Activated CD4-positive, alpha-beta T cell treated with anti-CD3 and anti-CD28 coated beads, Interleukin-2, amount 50 U/mL, for 4 hours (primary cell): ENCODE measurements around the gene CTNNBL1.

Experiments used
- DNase-seq, 2 experiments: peaks; one replicate each; pipeline ENCODE4 v3.0.0-alpha.2; 2020

CTNNBL1 gene

DNA sequence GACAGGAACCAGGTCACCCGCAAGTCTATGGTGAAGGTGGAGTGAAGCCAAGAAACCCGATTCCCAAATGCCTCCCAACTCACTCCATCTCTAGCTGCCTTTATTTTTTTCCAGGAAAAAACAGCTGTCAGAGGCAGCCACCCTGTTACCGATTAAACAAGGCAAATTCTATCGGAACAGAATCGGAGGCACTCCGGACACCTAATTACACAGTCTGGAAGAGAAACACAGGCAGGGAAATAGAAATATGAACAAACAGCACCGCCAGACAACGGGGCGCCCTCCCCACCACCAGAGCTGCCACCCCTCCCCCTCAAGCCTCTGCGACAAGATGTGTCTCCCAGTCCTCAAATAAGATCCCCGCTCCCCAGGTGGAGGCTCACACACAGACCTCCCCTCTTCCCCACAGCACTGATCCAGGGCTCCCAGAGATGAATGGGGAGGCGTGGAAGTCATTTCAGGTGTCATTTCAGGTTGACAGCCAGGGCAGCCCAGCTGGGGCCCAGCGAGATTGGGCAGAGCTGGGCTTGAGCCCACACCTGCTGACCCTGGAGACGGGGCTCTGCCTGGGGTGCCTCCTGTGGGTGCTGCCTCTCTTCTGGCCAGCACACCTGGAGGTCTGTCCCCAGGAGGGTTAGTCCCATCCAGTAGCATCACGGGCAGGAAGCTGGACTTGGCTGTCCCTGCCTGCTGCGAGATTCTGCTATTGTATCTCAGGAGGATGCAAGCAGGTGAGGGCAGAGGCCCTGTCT is 189.3 kb downstream of the CTNNBL1 start:
- DNase-seq, result no peak

DNA sequence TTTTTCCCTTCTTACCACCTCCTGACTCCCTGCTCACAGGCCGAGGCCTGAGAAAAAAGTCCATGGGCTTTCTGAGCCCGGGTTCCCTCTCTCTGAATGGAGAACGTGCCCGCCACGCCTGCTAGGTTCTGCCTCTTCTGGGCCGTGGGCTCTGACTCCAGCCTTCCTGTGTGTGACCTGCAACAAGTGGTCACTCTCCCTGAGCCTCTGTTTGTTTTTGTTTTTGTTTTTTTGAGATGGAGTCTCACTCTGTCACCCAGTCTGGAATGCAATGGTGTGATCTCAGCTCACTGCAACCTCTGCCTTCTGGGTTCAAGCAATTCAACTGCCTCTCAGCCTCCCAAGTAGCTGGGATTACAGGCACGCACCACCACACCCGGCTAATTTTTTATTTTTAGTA is 191.2 kb downstream of the CTNNBL1 start:
- DNase-seq, result no peak

DNA sequence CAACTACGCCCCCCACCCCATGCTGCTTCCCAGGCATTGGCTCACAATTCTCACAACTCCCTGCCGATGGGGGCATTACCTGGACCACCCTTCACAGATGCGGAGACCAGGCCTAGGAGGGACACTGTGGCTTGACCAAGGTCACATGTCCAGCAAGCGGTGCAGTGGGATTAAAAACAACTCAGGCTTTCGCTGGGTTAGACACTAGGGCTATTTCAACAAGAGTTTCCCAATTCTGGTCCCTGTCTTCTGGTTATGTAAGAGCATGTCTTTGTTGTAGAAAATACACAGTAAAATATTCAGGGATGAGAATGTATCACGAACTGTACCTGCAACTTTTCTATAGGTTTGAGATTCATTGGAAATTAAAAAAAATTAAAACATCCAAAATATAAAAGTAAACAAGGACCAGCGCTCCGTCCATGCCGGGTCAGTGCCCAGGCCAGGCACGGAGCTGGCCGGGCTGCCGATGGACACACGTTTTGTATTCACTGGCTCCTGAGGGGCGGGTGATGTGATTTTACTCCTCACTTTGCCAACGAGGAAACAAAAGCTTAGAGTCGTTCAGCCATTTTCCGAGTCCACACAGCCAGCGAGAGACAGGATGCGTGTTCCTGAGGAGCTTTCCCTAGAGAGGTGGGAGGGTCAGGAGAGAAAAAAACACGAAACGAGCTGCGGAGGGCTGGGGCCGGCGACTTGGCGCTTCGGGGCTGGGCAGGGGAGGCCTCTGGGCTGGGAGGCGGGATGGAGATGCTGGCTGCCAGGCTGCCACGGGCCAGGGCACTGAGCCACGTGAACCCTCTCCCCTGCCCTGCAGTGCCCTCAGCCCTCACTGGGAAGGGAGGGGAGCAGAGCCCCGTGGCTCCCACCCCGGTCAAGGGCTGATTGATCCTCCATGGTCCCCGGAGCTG is 192.0 kb downstream of the CTNNBL1 start:
- no peak for DNase-seq

DNA sequence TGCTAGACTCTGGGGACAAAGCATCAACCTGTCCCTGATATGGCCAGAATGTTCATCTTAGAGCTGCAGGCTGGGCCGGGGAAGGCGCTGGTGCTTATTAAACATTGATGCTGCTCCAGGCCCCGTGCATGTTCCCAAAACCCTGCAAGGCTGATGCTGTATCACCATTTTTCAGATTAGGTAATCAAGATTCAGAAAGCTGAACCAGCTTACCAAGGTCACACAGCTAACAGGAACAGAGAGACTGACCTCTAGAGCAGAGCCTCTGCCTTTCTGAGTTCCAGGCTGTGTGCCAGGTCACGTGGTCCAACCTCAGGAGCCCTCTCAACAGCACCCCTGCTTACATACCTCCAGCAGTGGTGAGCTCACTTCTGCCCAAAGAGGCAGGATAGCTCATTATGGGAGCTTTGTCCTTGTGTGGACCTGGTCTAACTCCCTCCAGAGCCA is 193.0 kb downstream of the CTNNBL1 start:
- DNase-seq, result no peak

DNA sequence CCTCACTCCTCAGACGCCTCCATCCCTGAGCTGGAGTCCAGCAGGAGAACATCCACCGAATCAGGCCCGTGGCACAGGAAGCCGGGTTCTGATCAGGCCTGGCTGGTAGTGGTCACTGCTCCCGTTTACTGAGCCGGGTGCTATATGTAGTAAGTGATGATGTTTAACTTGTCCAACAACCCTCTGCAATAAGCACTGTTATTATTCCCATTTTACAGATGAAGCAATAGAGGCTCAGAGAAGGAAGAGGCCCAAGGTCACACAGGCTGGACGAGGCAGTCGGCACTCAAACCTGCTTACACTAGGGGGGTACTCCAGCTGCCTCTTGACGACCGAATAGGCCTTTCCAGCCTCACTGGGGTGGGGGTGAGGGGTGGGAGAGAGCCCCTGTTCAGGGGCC is 194.8 kb downstream of the CTNNBL1 start:
- DNase-seq, result no peak

DNA sequence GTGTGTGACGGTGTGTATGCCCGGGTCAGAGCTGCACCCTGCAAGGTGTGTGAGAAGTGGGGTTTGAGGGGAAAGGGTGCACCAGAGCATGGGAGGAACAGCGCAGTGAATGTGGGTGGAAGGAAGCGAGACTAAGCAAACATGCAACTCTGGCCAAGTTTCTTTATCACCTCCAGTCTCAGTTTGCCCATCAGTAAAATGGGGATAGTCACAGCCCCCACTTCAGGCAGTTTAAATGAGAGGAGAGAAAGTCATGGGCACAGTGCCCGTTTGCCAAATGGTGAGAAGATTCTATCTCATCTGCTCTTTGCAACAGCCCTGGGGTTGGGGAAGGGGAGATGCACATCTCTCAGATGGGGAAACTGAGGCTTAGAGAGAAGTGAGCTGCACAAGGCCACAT is 196.3 kb downstream of the CTNNBL1 start:
- no peak for DNase-seq

DNA sequence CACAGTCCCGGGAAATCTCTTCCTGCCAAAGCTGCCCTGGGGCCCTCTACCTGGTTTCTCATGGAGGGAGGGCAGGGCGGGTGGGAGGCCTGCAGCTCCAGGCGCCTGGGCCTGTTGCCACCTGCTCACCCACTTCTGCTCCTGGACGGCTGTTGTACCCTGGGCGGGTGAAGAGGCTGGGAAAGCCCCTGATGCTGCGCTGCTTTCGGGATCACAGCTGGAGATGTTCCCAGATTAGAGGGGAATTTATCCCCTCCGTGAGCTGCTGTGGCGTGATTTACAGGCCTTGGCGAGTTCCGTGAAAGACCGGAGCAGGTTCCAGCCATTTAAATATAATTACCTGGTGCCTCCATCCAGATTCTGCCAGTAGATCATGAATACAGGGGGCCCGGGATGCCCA is 196.8 kb downstream of the CTNNBL1 start:
- no peak for DNase-seq

DNA sequence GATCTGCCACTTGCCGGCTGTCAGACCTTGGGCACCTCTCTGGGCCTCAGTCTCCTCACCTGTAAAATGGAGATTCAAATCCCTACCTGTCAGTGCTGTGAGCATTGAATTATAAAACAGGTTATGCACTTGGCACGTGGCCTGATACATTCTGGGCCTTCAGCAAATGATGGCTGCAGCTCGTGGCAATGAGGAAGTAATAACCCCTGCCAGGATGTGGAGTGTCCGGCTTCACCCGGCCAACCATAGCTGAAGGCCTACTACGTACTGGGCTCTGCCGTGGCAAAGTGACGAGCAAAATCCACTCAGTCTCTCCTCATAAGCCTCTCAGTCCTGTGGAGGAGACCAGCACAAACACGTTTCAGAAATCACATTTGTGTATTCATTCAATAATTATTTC is 198.2 kb downstream of the CTNNBL1 start:
- DNase-seq, result no peak

DNA sequence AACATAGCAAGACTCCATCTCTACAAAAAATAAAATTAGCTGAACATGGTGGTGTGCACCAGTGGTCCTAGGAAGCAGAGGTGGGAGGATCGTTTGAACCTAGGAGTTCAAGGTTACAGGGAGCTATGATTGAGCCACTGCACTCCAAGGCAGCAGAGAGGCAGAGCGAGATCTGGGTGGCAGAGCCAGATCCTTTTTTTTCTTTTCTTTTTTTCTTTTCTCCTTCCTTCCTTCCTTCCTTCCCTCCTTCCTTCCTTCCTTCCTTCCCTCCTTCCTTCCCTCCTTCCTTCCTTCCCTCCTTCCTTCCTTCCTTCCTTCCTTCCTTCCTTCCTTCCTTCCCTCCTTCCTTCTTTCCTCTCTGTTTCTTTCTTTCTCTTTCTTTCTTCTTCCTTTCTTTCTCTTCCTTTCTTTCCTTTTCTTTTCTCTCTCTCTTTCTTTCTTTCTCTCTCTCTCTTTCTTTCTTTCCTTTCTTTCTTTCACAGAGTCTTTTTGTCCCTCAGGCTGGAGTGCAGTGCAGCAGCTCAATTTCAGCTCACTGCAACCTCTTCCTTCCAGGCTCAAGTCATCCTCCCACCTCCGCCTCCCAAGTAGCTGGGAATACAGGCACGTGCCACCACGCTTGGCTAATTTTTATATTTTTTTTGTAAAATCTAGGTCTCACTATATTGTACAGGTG is 199.9 kb downstream of the CTNNBL1 start:
- no peak for DNase-seq

DNA sequence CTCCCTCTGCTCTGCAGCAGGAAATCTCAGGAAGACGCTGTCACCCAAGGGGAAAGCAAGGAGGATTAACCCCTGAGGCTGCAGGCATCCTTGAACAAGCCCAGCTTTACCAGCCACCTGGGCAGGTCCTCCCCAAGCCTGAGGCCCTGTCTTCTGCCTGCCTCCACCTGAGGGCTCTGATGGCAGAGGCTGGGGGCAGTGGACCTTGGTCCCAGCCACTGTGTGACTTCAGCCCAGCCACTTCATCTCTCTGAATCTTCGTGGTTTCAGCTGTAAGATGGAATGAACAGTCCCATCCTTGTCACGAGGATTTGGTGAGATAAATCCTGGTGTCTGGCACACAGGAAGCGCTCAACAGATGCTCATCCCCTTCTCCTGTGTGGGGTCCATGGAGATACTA is 200.6 kb downstream of the CTNNBL1 start:
- DNase-seq, result no peak

DNA sequence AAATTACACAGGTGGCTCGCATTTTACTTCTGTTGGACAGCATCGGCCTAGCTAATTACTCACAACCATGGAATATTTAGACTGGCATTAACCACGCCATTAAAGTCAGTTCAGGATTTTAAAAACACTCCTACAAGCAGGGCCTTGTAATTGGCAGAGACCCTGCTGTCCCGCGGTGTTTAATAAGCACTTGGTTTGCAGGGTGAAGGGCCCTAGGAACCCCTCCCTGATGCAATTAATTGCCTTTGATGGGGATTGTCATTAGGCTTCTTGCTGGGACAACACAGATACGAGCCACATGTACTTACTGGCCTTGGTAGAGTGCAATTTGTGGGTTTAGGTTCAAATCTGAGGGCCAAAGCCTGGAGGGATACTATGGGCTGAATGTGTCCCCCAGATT is 201.3 kb downstream of the CTNNBL1 start:
- DNase-seq, result no peak

DNA sequence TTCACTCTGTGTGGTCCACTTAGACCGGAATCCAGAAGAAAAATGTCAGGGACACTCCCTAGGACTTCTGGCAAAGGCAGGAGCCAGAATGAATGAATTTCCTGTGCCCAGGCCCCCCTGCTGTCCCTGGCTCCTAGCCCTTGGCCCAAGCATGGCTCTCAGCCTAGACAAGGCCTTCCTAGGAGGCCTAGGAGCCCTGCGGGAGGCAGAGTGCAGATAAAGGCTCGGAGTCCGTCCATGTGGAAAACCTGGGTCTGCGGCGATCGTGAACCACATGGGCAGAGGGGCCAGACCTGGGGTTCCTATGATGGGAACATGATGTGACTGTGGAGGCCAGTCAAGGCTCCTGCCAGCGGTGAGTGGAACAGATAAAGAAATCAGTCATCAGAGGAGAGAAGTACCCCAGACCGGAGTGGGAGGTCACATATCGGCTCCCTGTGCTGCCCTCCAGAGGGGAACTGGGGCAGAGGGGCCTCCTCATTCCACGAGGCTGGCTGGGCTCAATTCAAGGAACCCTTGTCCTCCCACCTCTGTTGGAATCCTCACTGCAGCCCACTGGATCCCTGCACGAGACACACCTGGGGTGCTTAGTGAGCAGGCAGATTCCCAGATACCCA is 203.2 kb downstream of the CTNNBL1 start:
- DNase-seq, result no peak

DNA sequence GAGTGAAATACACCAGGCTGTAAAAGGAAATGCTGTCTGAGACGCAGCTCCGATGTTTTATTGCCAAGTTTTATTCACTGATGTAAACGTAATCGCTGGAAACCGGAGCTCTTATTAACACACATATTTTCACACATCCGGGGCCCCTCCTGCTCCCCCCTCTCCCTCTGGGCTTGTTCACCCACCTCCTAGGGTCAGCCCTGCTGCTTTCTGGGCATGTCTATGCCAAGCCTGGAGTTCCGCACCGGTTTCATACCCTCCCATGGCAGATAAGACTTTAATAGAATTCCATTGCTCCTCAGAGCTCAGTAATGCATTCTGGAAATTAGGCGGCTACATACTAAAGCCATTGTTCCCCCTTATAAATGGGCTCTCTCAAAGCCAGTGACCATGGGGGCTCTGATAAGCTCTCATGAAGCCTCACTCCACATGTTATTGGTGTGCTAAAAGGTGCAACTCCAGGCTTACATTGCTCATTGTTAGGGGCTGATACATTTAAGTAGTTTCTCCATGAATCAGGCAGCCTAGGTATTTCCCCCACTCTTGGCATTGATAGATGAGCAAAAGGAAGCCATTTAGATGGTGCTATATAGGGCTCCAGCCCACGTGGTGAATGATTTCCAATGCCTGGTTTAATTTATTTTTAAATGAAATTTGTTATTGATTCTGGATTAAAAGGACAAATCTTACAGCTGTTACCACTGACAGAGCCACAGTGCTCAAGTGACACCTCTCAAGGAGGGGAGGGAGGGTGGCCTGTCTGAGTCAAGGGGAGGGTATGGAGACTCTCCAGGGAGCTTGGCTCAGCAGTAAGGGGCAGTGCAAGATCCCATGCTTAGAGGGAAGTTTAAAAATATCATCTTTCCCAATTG is 204.6 kb downstream of the CTNNBL1 start:
- no peak for DNase-seq

DNA sequence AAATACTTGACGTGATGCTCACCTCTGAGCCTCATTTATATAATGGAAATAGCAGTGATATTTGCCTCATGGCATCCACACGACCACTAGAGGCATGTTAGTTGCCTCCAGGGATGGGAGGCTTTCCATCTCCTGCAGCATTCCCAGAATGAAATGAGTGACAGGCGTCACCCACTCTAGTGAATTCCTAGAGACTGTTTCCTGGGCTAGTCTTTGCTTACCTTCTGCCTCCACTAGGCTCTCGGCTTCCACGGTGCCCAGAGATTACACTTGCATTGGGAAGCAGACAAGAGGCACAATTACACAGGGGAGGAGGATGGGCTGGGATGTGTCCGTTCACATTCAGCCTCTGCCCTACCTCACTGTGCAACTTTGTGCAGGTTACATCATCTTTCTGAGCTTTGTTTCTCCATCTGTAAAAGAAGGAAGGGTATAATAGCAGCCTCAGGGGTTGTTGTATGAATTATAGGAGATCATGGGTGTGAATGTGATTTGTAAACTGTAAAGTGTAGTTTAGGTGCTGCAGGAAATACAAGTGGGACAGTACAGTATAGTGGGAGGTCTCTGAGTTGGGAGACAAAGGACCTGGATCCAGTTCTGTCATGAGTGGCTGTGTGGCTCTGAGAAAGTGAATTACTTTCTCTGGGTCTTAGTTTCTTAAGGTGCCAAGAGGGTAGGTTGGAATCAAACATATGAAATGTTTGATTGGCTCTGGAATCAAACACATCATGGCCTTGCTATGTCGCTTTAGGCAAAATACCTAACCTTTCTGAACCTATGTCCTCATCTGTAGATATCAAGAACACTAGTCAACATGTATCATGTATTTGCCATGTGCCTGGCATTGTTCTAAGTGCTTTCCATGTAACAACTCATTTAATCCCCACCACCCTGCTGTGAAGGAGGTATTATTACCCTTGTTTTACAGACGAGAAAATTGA is 205.5 kb downstream of the CTNNBL1 start:
- no peak for DNase-seq

DNA sequence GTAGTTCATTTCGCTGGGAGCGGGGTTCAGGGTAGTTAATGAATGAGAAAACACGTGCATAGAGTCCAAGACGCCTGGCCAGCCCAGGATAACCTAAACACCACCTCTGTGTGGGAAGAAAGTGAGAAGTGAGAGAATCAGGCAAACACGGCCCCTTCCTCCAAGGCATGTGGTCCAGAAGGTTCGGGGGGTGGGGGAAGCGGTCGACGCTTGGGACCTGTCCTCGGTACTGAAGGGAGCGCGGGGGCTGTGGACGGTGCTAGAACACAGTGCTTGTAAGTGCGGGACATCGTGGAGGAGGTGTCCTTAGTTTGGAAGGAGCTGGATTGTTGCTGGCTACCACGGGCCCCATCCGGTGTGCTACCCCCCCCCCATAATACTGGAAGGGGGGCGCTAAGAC is 207.4 kb downstream of the CTNNBL1 start:
- DNase-seq, result no peak

DNA sequence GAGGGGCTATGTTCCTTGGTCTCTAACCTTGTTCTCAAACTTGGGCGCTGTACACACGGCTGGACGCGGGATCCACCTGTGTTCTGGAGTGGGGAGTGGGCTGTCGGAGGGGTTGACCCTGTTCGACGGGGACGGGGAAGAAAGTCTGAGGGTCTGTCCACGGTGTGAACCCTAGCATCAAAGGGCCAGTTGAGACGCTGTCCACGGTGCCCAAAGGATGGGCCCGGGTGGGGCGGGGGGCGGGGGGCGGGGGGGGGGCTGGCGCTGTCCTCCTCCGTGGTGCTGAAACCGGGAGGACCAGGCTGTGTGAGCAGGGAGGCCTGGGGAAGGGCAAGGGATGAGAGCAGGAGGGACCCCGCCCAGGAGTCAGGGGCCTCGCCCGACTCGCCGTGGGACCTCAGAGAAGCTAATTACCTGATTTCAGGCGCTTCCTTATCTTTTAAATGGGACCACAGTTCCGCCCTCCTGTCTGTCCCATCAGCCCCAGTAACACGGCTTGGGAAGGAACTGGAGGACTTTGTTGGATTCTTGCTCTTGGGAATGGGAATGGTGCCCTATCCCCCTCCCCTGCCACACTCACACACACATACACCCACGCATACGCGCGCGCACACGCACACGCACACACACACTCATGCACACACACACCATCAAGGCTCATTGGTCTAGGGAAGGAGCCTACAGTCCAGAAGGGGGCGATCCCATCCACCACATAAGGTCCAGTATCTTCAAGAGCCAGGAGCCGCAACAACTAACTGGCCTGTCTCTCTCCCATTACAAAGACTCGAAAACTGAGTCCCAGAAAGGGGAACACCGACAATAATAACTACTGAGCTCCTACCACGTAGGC is 208.0 kb downstream of the CTNNBL1 start:
- no peak for DNase-seq

DNA sequence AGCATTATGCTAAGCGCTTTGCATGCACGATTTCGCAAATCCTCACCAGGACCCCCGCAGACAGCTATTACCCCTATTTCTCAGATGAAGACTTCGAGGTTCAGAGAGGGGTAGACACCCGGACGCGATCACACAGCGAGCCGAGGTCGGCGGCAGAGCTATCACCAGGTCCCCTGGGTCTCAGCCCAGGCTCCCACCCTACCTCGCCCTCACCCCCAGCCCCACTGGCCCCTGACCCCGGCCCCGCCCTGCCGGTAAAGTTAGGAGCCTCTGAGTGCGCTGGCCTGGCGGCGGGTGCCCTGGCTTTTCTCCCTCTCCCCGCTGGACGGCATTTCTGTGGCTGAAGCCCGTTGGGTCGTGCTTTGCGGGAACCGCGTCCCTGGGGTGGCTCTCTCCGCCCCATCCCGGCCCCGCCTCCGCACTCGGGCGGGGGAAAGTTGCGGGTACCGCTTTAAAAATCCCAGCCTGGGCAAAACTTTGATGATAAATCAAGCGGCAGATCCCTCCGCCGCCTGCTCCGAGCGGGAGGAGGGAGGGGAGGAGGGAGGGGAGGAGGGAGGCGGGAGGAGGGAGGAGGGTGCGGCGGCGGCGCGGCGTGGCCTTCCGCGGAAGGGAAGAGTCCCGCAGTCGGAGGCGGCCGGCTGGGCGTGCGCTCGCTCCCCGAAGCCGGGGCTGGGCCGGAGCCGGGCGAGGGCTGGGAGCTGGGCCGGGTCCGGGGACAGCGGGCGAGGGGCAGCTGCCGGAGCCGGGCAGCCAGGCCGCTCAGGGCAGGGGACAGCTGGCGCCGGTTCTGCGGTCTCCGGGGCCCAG is 208.9 kb downstream of the CTNNBL1 start, which contains the start of gene VSTM2L:
Gene VSTM2L, plus strand, starts transcription at position 624 of the 810 bp plus-strand sequence. CDS start 224 bp downstream, outside the sequence.
- DNase-seq, result no peak

DNA sequence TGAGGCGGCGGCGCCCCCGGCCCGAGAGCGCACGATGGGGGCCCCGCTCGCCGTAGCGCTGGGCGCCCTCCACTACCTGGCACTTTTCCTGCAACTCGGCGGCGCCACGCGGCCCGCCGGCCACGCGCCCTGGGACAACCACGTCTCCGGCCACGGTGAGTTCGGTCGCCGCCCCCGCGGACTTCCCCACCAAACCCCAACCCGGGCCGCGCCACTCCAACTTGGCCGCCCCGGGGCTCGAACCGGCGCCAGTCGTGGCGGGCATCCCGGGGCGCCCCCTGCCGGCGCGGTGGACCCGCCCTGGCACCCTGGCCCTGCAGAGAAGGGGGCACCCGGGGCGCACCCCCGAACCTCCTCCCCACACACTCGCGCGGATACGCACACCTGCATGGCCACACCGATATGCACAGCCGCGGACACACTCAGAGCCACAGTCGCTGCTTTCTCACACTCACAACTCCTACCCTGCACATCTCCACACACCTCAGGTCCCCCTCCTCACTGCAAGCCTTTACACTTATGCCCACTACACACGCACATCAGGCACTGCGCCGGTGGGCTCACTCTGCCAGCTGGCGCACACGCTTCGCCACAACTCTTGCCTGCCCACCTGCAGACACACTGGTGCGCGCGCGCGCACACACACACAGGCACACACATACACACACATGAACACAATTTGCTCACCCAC is 209.6 kb downstream of the CTNNBL1 start:
- DNase-seq, result no peak
